Measurements from ENCODE around the gene CCR7. TPM values are rescaled to one million over a fixed set of nuclear protein-coding genes. Genes with fewer than 3 reads are reported as not detected.

The CCR7 gene
- total and polyA plus RNA-seq, 2 experiments from 2014 or later: 0.68 TPM; not detected in 1

GRCh38 chr17:40607641-40608040 is 42.4 kb upstream of the CCR7 start:
- no peak overlapping the region for H3K9ac ChIP-seq
- H3K9me3 ChIP-seq (ENCODE audit: low read depth): no peaks in the 10 kb centered on the region
- H4K20me1 ChIP-seq (ENCODE audit: insufficient read depth): no peaks in the 10 kb centered on the region
- no peaks in the 10 kb centered on the region for H3K79me2 ChIP-seq (ENCODE audit: insufficient read depth)
- H3F3A ChIP-seq (ENCODE audit: insufficient read depth): no peaks in the 10 kb centered on the region
- H3K4me1 ChIP-seq (ENCODE audit: insufficient read depth): no peaks in the 10 kb centered on the region
- no peak overlapping the region for H3K4me3 ChIP-seq
- 46 to 57% methylated on average over 4 to 5 of the region's 5 CpGs for WGBS, 2 experiments (ENCODE audit: low coverage in 1 of 2, low lambda C conversion rate in 2 of 2, missing lambda C conversion rate in 2 of 2)
- TF ChIP-seq EZH2phosphoT487 (IDR thresholded peaks at IDR 0.05; ENCODE audit: insufficient read depth, low read depth) (no peak), EZH2 (IDR thresholded peaks at IDR 0.05; ENCODE audit: insufficient read depth, poor library complexity, severe bottlenecking) (no peak)
- H3K27ac ChIP-seq: no peak overlapping the region
- no peak overlapping the region for H2AFZ ChIP-seq
- no peak overlapping the region for H3K4me2 ChIP-seq (ENCODE audit: unreplicated experiment)
- in situ Hi-C loops (cut with MboI): loop anchor here (25.0 kb wide), 1 partner anchor 1055 kb away; no protein-coding TSS in a partner anchor
- H3K36me3 ChIP-seq (ENCODE audit: low read depth): no peaks in the 10 kb centered on the region
- DNase-seq: no peak
- H3K27me3 ChIP-seq (replicated peaks; ENCODE audit: insufficient read depth): peaks cover 19% of the 10 kb centered on the region
- no peaks in the 10 kb centered on the region for H3K9me2 ChIP-seq (ENCODE audit: insufficient read depth)

- Histone ChIP-seq H3K4me3 (no peak overlapping the region), H3K4me2 (ENCODE audit: unreplicated experiment) (no peak overlapping the region), H3K4me1 (ENCODE audit: insufficient read depth) (no peaks in the 10 kb centered on the region), H2AFZ (no peak overlapping the region), H3K27ac (no peak overlapping the region), H3F3A (ENCODE audit: insufficient read depth) (no peaks in the 10 kb centered on the region), H3K36me3 (ENCODE audit: low read depth) (no peaks in the 10 kb centered on the region), H3K9me2 (ENCODE audit: insufficient read depth) (no peaks in the 10 kb centered on the region), H3K27me3 (replicated peaks; ENCODE audit: insufficient read depth) (peaks cover 15% of the 10 kb centered on the region), H4K20me1 (ENCODE audit: insufficient read depth) (no peaks in the 10 kb centered on the region), H3K9me3 (ENCODE audit: low read depth) (no peaks in the 10 kb centered on the region), H3K79me2 (ENCODE audit: insufficient read depth) (no peaks in the 10 kb centered on the region), H3K9ac (no peak overlapping the region)
- in situ Hi-C loops (cut with MboI): loop anchor here (25.0 kb wide), 1 partner anchor 1056 kb away; no protein-coding TSS in a partner anchor
- 56% methylated on average over 9 to 10 of the region's 10 CpGs for WGBS, 2 experiments (ENCODE audit: low coverage in 1 of 2, low lambda C conversion rate in 2 of 2, missing lambda C conversion rate in 2 of 2)
- DNase-seq: no peak
- TF ChIP-seq EZH2phosphoT487 (IDR thresholded peaks at IDR 0.05; ENCODE audit: insufficient read depth, low read depth) (no peak), EZH2 (IDR thresholded peaks at IDR 0.05; ENCODE audit: insufficient read depth, poor library complexity, severe bottlenecking) (no peak)
Observed at GRCh38 chr17:40606548-40607353, 41.5 kb upstream of the CCR7 start.

- no peaks in the 10 kb centered on the region for H3K79me2 ChIP-seq (ENCODE audit: insufficient read depth)
- DNase-seq: no peak
- H3K9ac ChIP-seq: no peak overlapping the region
- no peak overlapping the region for H3K4me2 ChIP-seq (ENCODE audit: unreplicated experiment)
- in situ Hi-C loops (cut with MboI): loop anchor here (25.0 kb wide), 1 partner anchor 1057 kb away; no protein-coding TSS in a partner anchor
- H3K27ac ChIP-seq: no peak overlapping the region
- no peak for TF ChIP-seq EZH2phosphoT487 (IDR thresholded peaks at IDR 0.05; ENCODE audit: insufficient read depth, low read depth)
- no peak for TF ChIP-seq EZH2 (IDR thresholded peaks at IDR 0.05; ENCODE audit: insufficient read depth, poor library complexity, severe bottlenecking)
- H3K9me3 ChIP-seq (ENCODE audit: low read depth): no peaks in the 10 kb centered on the region
- no peaks in the 10 kb centered on the region for H3K4me1 ChIP-seq (ENCODE audit: insufficient read depth)
- WGBS, 2 experiments (ENCODE audit: low coverage in 1 of 2, low lambda C conversion rate in 2 of 2, missing lambda C conversion rate in 2 of 2): 73 to 78% methylated on average over 6 of the region's 6 CpGs
- H3K27me3 ChIP-seq (replicated peaks; ENCODE audit: insufficient read depth): peaks cover 20% of the 10 kb centered on the region
- no peaks in the 10 kb centered on the region for H3F3A ChIP-seq (ENCODE audit: insufficient read depth)
- no peak overlapping the region for H3K4me3 ChIP-seq
- H3K9me2 ChIP-seq (ENCODE audit: insufficient read depth): no peaks in the 10 kb centered on the region
- no peaks in the 10 kb centered on the region for H3K36me3 ChIP-seq (ENCODE audit: low read depth)
- no peaks in the 10 kb centered on the region for H4K20me1 ChIP-seq (ENCODE audit: insufficient read depth)
- no peak overlapping the region for H2AFZ ChIP-seq
Observed at GRCh38 chr17:40605306-40605705, 40.0 kb upstream of the CCR7 start.

- H3K9me3 ChIP-seq (ENCODE audit: low read depth): no peaks in the 10 kb centered on the region
- H3K9me2 ChIP-seq (ENCODE audit: insufficient read depth): no peaks in the 10 kb centered on the region
- TF ChIP-seq EZH2phosphoT487 (IDR thresholded peaks at IDR 0.05; ENCODE audit: insufficient read depth, low read depth) (no peak), EZH2 (IDR thresholded peaks at IDR 0.05; ENCODE audit: insufficient read depth, poor library complexity, severe bottlenecking) (no peak)
- H3K36me3 ChIP-seq (ENCODE audit: low read depth): no peaks in the 10 kb centered on the region
- H3K9ac ChIP-seq: no peak overlapping the region
- in situ Hi-C loops (cut with MboI): loop anchor here (25.0 kb wide), 1 partner anchor 1058 kb away; no protein-coding TSS in a partner anchor
- H3F3A ChIP-seq (ENCODE audit: insufficient read depth): no peaks in the 10 kb centered on the region
- 61 to 64% methylated on average over 8 of the region's 8 CpGs for WGBS, 2 experiments (ENCODE audit: low coverage in 1 of 2, low lambda C conversion rate in 2 of 2, missing lambda C conversion rate in 2 of 2)
- peaks cover 22% of the 10 kb centered on the region for H3K27me3 ChIP-seq (replicated peaks; ENCODE audit: insufficient read depth)
- H4K20me1 ChIP-seq (ENCODE audit: insufficient read depth): no peaks in the 10 kb centered on the region
- no peak overlapping the region for H3K27ac ChIP-seq
- no peaks in the 10 kb centered on the region for H3K4me1 ChIP-seq (ENCODE audit: insufficient read depth)
- H3K4me2 ChIP-seq (ENCODE audit: unreplicated experiment): no peak overlapping the region
- H2AFZ ChIP-seq: no peak overlapping the region
- H3K4me3 ChIP-seq: no peak overlapping the region
- DNase-seq: no peak
- H3K79me2 ChIP-seq (ENCODE audit: insufficient read depth): no peaks in the 10 kb centered on the region
Observed at GRCh38 chr17:40604327-40605080, 39.2 kb upstream of the CCR7 start.

Measured in GM23248 (cell line).